Immature natural killer cell (primary cell): ENCODE results near the gene PALLD. TPM values are rescaled to one million over a fixed set of nuclear protein-coding genes. Genes with fewer than 3 reads are reported as not detected.
"Not testable (repeated sequence)": the region's sequence is repeated elsewhere in the genome, so short reads cannot be mapped to it uniquely, and the experiment has no call there.

ENCODE experiments used
- DNase-seq, 3 donors: peaks; one replicate each; pipeline ENCODE4 v3.0.0; 2022; ENCODE audit warnings: mixed read lengths in 1 of 3
- H3K27ac Mint-ChIP-seq, 6 donors: one replicate each; pipeline ENCODE4 v1.8.0; 2020; ENCODE audit warnings: mixed read lengths in 6 of 6, mild to moderate bottlenecking in 5 of 6, inconsistent platforms in 4 of 6, moderate library complexity in 3 of 6
- H3K27me3 Mint-ChIP-seq, 3 donors: one replicate each; pipeline ENCODE4 v1.8.0; 2020 to 2021; ENCODE audit warnings: low read depth in 3 of 3, mild to moderate bottlenecking in 3 of 3, mixed read lengths in 3 of 3, moderate library complexity in 3 of 3, inconsistent platforms in 1 of 3
- H3K36me3 Mint-ChIP-seq, 3 donors: one replicate each; pipeline ENCODE4 v1.8.0; 2020; ENCODE audit warnings: mixed read lengths in 3 of 3, inconsistent platforms in 2 of 3, mild to moderate bottlenecking in 2 of 3
- H3K4me1 Mint-ChIP-seq, 2 donors: one replicate each; pipeline ENCODE4 v1.8.0; 2020; ENCODE audit warnings: inconsistent platforms in 2 of 2, mild to moderate bottlenecking in 2 of 2, mixed read lengths in 2 of 2, moderate library complexity in 1 of 2
- H3K4me3 Mint-ChIP-seq, 5 donors: one replicate each; pipeline ENCODE4 v1.8.0; 2020; ENCODE audit warnings: mild to moderate bottlenecking in 5 of 5, mixed read lengths in 5 of 5, inconsistent platforms in 3 of 5, moderate library complexity in 3 of 5
- H3K9me3 Mint-ChIP-seq, 6 donors: one replicate each; pipeline ENCODE4 v1.8.0; 2020; ENCODE audit warnings: mild to moderate bottlenecking in 6 of 6, mixed read lengths in 6 of 6, inconsistent platforms in 4 of 6, moderate library complexity in 3 of 6
- polyA plus RNA-seq, 3 donors: library from polyadenylated mRNA; unstranded; fragments of 300-500 nt; fragmentation: Illumina TruSeq; gene quantifications; one replicate each; pipeline ENCODE4 v1.2.3, GENCODE V29; 2021

Gene PALLD
- polyA plus RNA-seq, 3 donors from 2014 or later = 7.4 to 20.8 (median 15.8) TPM

DNA sequence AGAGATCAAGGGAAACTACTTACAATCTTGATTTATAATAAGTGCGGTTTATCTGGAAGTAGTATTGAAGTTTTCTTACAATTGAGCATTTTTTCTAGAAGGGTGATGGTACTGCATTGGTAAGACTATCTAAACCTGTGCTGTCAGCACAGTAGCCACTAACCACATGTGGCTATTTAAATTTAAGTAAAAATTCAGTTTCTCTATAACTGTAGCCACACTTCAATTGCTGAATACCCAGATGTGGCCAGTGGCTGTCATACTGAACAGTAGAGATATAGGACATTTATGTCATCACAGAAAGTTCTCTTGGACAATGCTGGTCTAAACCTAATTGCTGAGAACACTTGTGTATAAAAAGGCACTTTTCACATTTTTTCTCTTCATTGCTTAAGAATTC lies 290.5 kb downstream of the PALLD start:
- no peaks in the 10 kb centered on the region for H3K36me3 Mint-ChIP-seq
- peaks cover 0 to 2% (median 0%) of the 10 kb centered on the region in 6 donors for H3K9me3 Mint-ChIP-seq
- H3K4me3 Mint-ChIP-seq = no peak overlapping the region
- H3K27me3 Mint-ChIP-seq = peaks cover 0 to 5% (median 0%) of the 10 kb centered on the region in 3 donors
- no peak for DNase-seq
- H3K27ac Mint-ChIP-seq = no peak overlapping the region
- no peaks in the 10 kb centered on the region for H3K4me1 Mint-ChIP-seq

DNA sequence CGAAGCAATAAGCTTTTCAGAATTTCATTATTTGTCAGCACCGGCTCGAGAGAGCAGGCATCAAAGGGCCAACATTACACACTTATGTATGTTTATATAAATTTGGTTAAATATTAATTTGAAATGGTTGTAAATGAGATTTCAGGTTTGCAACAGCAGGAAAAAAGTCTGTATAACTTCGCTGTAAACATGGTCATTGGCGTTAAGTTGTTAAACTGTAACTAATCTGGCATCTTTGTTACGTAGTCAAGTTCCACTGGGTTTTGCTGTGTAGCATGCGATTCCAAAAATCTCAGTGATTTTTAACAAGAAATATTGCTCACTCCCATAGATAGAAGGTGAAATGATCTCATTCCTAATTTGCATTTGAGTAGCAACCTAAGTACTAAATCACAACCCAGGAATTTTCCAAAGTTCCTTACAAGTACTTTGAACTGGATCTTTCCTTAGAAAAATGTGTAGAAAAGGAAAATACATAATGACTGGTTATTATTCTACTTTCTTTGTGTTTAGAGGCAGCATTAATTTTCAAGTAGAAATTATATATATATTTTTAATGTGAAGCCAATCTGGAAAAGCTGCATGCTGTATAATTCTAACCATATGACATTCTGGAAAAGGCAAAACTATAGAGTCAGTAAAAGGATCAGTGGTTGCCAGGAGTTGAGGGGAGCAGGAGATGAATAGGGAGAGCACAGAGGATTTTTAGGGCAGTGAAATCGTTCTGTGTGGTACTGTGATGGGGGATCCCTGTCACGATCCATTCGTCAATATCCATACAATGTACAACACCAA lies 291.1 kb downstream of the PALLD start:
- H3K9me3 Mint-ChIP-seq = peaks cover 0 to 2% (median 0%) of the 10 kb centered on the region in 6 donors
- H3K27me3 Mint-ChIP-seq = peaks cover 0 to 5% (median 0%) of the 10 kb centered on the region in 3 donors
- H3K4me3 Mint-ChIP-seq = no peak overlapping the region
- H3K36me3 Mint-ChIP-seq = no peaks in the 10 kb centered on the region
- DNase-seq = no peak
- no peaks in the 10 kb centered on the region for H3K4me1 Mint-ChIP-seq
- H3K27ac Mint-ChIP-seq = no peak overlapping the region

DNA sequence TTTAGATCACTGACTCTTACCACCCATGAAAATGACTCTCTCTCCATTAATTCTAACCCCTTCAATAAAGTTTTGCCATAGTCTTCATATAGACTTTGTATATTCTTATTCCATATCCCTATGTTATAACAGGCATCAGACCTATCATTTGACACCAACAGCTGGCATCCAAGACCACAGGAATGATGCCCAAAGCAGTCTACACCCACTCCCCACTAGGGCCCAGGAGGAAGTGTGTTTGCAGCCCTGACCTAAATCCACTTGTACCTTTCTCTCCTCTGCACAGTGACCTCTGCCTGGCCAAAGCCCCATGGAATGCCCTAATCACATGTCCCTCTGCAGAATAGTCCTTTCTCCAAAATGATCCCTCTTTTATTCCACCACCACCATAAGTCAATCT lies 294.0 kb downstream of the PALLD start:
- H3K27ac Mint-ChIP-seq = no peak overlapping the region
- no peak overlapping the region for H3K4me3 Mint-ChIP-seq
- DNase-seq = no peak
- H3K36me3 Mint-ChIP-seq = no peaks in the 10 kb centered on the region
- no peaks in the 10 kb centered on the region for H3K9me3 Mint-ChIP-seq
- peaks cover 3 to 6% (median 3%) of the 10 kb centered on the region in 3 donors for H3K27me3 Mint-ChIP-seq
- no peaks in the 10 kb centered on the region for H3K4me1 Mint-ChIP-seq

- Mint-ChIP-seq H3K27me3 (peaks cover 3 to 6% (median 4%) of the 10 kb centered on the region in 3 donors), H3K36me3 (no peaks in the 10 kb centered on the region), H3K9me3 (no peaks in the 10 kb centered on the region), H3K27ac (no peak overlapping the region), H3K4me3 (no peak overlapping the region), H3K4me1 (no peaks in the 10 kb centered on the region)
- DNase-seq = no peak
Measured at GRCh38 chr4:168791376-168791775, 294.5 kb downstream of the PALLD start.

- Mint-ChIP-seq H3K36me3 (no peaks in the 10 kb centered on the region), H3K4me1 (no peaks in the 10 kb centered on the region), H3K4me3 (no peak overlapping the region), H3K27me3 (peaks cover 3 to 7% (median 5%) of the 10 kb centered on the region in 3 donors), H3K9me3 (no peaks in the 10 kb centered on the region), H3K27ac (no peak overlapping the region)
- no peak for DNase-seq
Measured at GRCh38 chr4:168793542-168793941, 296.7 kb downstream of the PALLD start.

DNA sequence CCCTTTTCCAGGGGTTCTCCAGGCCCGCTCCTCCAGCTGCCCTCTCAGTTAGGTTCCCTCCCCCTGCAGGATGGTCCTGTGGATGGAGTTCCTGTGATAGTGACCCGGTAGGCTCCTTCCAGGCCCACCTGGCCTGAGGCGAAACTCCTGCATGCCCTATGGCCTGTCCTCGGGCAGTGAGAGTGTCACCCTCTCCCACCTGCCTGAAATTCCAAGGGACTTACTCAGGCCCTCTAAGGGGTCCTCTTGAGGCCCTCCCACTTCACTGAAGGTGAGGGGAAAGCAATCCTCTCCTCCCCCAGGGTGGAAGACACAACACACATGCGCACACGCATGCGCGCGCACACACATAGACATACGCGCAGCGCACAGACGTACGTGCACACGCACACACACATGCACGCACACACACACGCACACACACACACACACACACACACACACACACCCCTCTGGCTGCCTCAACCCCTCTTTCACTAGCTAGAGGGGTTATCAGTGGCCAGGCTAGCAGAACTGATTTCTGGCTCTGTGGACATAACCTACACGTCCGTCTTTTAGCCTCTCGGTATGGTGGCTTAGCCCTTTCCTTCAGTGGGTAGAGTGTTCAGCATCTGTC lies 297.3 kb downstream of the PALLD start:
- H3K27me3 Mint-ChIP-seq = peaks cover 3 to 7% (median 5%) of the 10 kb centered on the region in 3 donors
- no peak for DNase-seq
- H3K27ac Mint-ChIP-seq = no peak overlapping the region
- H3K4me3 Mint-ChIP-seq = no peak overlapping the region
- H3K9me3 Mint-ChIP-seq = no peaks in the 10 kb centered on the region
- no peaks in the 10 kb centered on the region for H3K36me3 Mint-ChIP-seq
- H3K4me1 Mint-ChIP-seq = no peaks in the 10 kb centered on the region

GRCh38 chr4:168794881-168795280 lies 298.0 kb downstream of the PALLD start:
- no peak overlapping the region for H3K27ac Mint-ChIP-seq
- peaks cover 3 to 7% (median 5%) of the 10 kb centered on the region in 3 donors for H3K27me3 Mint-ChIP-seq
- no peaks in the 10 kb centered on the region for H3K36me3 Mint-ChIP-seq
- H3K4me3 Mint-ChIP-seq = no peak overlapping the region
- H3K9me3 Mint-ChIP-seq = no peaks in the 10 kb centered on the region
- no peaks in the 10 kb centered on the region for H3K4me1 Mint-ChIP-seq
- no peak for DNase-seq

DNA sequence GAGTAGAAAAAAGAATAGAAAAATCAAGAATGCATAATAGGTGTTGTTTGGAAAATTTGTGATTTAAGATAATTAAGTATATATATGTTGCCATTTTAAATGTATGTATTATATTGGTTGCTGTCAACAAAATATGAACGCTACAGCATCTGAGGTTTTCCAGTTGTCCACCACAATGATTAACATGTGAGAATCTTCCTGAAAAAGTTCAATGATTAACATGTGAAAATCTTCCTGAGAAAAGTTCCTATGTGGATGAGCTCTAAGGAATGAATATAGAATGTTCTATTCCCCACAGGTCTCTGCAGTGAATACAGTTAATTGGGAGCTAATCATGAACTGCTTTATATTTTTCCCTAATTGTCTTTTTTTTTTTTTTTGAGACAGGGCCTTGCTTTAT lies 298.5 kb downstream of the PALLD start:
- Mint-ChIP-seq H3K9me3 (no peaks in the 10 kb centered on the region), H3K27me3 (peaks cover 3 to 7% (median 5%) of the 10 kb centered on the region in 3 donors), H3K36me3 (no peaks in the 10 kb centered on the region), H3K27ac (no peak overlapping the region), H3K4me3 (no peak overlapping the region), H3K4me1 (no peaks in the 10 kb centered on the region)
- no peak for DNase-seq

DNA sequence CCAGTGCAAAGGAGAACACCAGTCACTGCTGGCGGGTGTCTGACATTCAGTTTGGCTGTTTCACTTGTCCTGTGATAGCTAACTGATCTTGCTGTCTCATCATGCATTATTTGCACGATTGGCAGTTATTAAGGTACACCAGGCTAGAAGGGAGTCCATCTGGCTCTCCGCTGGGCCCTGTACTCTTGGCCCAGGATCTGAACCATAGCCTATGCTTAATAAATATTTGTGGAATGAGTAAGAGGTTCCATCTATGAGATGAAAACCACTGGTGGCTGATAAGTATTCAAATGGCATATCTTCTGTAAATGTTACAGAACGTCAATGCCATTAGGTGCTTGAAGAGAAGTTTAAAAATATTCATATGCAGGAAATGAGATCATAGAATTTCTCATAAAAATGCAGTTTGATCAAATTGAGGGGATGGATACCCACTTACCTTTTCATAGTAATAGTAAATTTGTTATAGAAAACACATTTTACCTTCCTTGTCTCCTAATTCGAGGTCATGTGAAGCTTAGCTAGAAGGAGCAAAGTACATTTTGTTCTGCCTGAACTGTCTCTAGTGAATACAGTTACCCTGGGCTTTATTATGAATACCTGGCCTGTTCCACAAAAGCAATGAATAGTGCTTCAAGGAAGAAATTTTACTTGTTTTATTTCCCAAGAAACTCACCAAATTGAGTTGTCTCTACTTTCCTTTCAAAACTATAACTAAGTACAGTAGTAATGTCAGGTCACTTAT lies 299.7 kb downstream of the PALLD start:
- Mint-ChIP-seq H3K9me3 (no peaks in the 10 kb centered on the region), H3K27me3 (peaks cover 2 to 10% (median 5%) of the 10 kb centered on the region in 3 donors), H3K27ac (no peak overlapping the region), H3K36me3 (no peaks in the 10 kb centered on the region), H3K4me3 (no peak overlapping the region), H3K4me1 (no peaks in the 10 kb centered on the region)
- DNase-seq = no peak

DNA sequence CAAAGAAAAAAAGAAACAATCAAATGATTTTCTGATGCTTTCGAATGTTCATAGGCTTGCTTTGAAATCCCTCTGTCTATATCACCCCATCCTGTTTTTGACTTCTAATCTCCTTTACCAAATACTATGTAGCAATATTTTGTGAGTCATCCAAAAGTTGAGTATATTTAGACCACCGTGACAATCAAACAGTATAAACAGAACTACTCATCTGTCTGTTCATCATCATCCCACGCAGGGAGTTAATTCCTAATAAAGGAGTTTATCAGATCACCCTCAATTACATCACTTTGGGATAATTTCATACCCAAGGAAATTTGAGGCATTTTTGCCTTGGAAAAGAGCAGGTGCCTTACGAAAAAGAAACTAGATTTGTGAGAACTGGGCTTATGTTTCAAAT lies 300.3 kb downstream of the PALLD start:
- Mint-ChIP-seq H3K27ac (no peak overlapping the region), H3K9me3 (no peaks in the 10 kb centered on the region), H3K36me3 (peaks cover 0 to under 1% (median 0%) of the 10 kb centered on the region in 3 donors), H3K4me1 (no peaks in the 10 kb centered on the region), H3K27me3 (peaks cover 2 to 16% (median 5%) of the 10 kb centered on the region in 3 donors), H3K4me3 (no peak overlapping the region)
- no peak for DNase-seq

GRCh38 chr4:168797738-168798375 lies 301.0 kb downstream of the PALLD start:
- no peaks in the 10 kb centered on the region for H3K4me1 Mint-ChIP-seq
- no peak overlapping the region for H3K4me3 Mint-ChIP-seq
- DNase-seq = no peak
- H3K27ac Mint-ChIP-seq = no peak overlapping the region
- peaks cover 0 to 3% (median 0%) of the 10 kb centered on the region in 3 donors for H3K36me3 Mint-ChIP-seq
- peaks cover 2 to 17% (median 5%) of the 10 kb centered on the region in 3 donors for H3K27me3 Mint-ChIP-seq
- no peaks in the 10 kb centered on the region for H3K9me3 Mint-ChIP-seq

DNA sequence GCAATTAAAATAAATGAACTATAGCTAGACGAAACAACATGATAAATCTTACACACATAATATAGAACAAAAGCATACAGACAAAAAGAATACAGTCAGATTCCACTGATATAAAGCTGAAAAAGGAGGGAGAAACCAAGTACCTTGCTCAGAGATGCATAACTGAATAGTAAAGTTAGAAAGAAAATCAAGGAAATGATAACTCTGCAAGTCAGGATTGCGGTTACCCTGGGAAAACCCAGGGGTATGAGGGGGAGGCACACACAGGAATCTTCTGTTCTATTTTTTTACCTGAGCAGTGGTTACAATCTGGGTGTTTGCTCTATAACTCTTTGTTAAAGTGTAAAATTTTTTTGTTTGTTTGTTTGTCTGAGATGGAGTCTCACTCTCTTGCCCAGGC lies 304.1 kb downstream of the PALLD start:
- no peak for DNase-seq
- Mint-ChIP-seq H3K4me3 (no peak overlapping the region), H3K9me3 (no peaks in the 10 kb centered on the region), H3K4me1 (no peaks in the 10 kb centered on the region), H3K27ac (no peak overlapping the region), H3K36me3 (peaks cover 0 to 3% (median 0%) of the 10 kb centered on the region in 3 donors), H3K27me3 (peaks cover 0 to 13% (median 2%) of the 10 kb centered on the region in 3 donors)

- peaks cover 0 to 13% (median 2%) of the 10 kb centered on the region in 3 donors for H3K27me3 Mint-ChIP-seq
- no peak overlapping the region for H3K4me3 Mint-ChIP-seq
- H3K4me1 Mint-ChIP-seq = no peaks in the 10 kb centered on the region
- no peak for DNase-seq
- H3K27ac Mint-ChIP-seq = no peak overlapping the region
- H3K9me3 Mint-ChIP-seq = no peaks in the 10 kb centered on the region
- peaks cover 0 to 3% (median 0%) of the 10 kb centered on the region in 3 donors for H3K36me3 Mint-ChIP-seq
Measured at GRCh38 chr4:168802222-168802621, 305.4 kb downstream of the PALLD start.

- not testable (repeated sequence) for H3K36me3 Mint-ChIP-seq, H3K27me3 Mint-ChIP-seq, H3K4me1 Mint-ChIP-seq, H3K27ac Mint-ChIP-seq, H3K9me3 Mint-ChIP-seq, DNase-seq, H3K4me3 Mint-ChIP-seq
Measured at GRCh38 chr4:168803052-168803451, 306.2 kb downstream of the PALLD start.
